Uterus (tissue), 2 donors: ENCODE measurements around the gene SLC39A12.

Experiments
- POLR2A ChIP-seq, 2 donors: fragments of 450-650 bp; IDR thresholded peaks; one replicate each; pipeline ENCODE4 v1.6.1; 2016; ENCODE audit warnings: antibody characterized with exemption in 2 of 2, mild to moderate bottlenecking in 1 of 2, moderate library complexity in 1 of 2
- TF ChIP-seq, protein P1 (sequence below), 4 experiments: fragments of 200-600 bp in 2 of 4; fragments of 450-650 bp in 2 of 4; sonication (generic) in 2 of 4; IDR thresholded peaks; one replicate each; pipeline ENCODE4 v1.5.1; 2016 to 2019; ENCODE audit warnings: antibody characterized with exemption in 4 of 4, mild to moderate bottlenecking in 2 of 4, moderate library complexity in 1 of 4

DNA sequence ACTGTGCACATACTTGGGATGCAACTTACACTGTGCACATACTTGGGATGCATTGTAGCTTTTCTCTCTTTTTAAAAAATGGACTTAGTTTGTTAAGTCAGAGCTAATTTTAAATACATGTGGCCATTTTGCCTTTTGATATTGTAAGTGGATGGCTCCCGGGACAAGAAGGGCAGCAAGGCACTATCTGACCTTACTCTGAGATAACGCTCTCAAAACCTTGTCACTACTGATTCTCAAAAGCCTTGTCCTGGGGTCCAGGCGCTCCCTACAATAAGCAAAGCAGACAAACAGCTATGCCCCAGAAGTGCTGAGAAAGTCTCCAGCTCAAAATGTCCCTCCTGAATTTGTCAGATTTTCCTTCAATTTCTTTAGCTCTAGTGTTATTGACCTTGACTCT is 121.6 kb downstream of the SLC39A12 start:
- TF ChIP-seq, protein P1, sequence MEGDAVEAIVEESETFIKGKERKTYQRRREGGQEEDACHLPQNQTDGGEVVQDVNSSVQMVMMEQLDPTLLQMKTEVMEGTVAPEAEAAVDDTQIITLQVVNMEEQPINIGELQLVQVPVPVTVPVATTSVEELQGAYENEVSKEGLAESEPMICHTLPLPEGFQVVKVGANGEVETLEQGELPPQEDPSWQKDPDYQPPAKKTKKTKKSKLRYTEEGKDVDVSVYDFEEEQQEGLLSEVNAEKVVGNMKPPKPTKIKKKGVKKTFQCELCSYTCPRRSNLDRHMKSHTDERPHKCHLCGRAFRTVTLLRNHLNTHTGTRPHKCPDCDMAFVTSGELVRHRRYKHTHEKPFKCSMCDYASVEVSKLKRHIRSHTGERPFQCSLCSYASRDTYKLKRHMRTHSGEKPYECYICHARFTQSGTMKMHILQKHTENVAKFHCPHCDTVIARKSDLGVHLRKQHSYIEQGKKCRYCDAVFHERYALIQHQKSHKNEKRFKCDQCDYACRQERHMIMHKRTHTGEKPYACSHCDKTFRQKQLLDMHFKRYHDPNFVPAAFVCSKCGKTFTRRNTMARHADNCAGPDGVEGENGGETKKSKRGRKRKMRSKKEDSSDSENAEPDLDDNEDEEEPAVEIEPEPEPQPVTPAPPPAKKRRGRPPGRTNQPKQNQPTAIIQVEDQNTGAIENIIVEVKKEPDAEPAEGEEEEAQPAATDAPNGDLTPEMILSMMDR (IDR thresholded peaks at IDR 0.05), result no peak
- TF ChIP-seq POLR2A (IDR thresholded peaks at IDR 0.05), result no peak
